HG02938 (cell line): ENCODE data around the gene PHLDA1.

ENCODE experiments used
- ATAC-seq: cut with Tn5 transposase; IDR thresholded peaks from one replicate; pipeline ENCODE4 v1.9.1; 2021; ENCODE audit warnings: mild to moderate bottlenecking, moderate library complexity; ENCODE audit not compliant: unreplicated experiment

The PHLDA1 gene

GRCh38 chr12:76031414-76032042 lies at the start of gene PHLDA1:
TSS of gene PHLDA1 (minus strand) at chr12:76031776.
- peak; percentile 72 for ATAC-seq

GRCh38 chr12:76080729-76081415 lies 49.3 kb upstream of the PHLDA1 start:
- ATAC-seq: no peak

- no peak for ATAC-seq
These were observed 48.6 kb upstream of the PHLDA1 start for GRCh38 chr12:76080017-76080728.

- ATAC-seq: no peak
These were observed 47.2 kb upstream of the PHLDA1 start for GRCh38 chr12:76078748-76079147.

- ATAC-seq: no peak
These were observed 43.9 kb upstream of the PHLDA1 start for GRCh38 chr12:76075448-76075847.

- ATAC-seq: no peak
These were observed 43.2 kb upstream of the PHLDA1 start for GRCh38 chr12:76074701-76075336.

GRCh38 chr12:76073561-76073960 lies 42.0 kb upstream of the PHLDA1 start:
- ATAC-seq: no peak

GRCh38 chr12:76072568-76072967 lies 41.0 kb upstream of the PHLDA1 start:
- no peak for ATAC-seq

- no peak for ATAC-seq
These were observed 37.8 kb upstream of the PHLDA1 start for GRCh38 chr12:76069339-76069738.

- no peak for ATAC-seq
These were observed 34.3 kb upstream of the PHLDA1 start for GRCh38 chr12:76065917-76066316.

GRCh38 chr12:76064904-76065303 lies 33.3 kb upstream of the PHLDA1 start:
- ATAC-seq: no peak

GRCh38 chr12:76060111-76060510 lies 28.5 kb upstream of the PHLDA1 start:
- ATAC-seq: no peak

GRCh38 chr12:76057326-76057725 lies 25.8 kb upstream of the PHLDA1 start:
- no peak for ATAC-seq

GRCh38 chr12:76055393-76055792 lies 23.8 kb upstream of the PHLDA1 start:
- no peak for ATAC-seq

GRCh38 chr12:76049575-76050251 lies 18.1 kb upstream of the PHLDA1 start:
- ATAC-seq: no peak

- ATAC-seq: no peak
These were observed 16.2 kb upstream of the PHLDA1 start for GRCh38 chr12:76047742-76048141.

- ATAC-seq: no peak
These were observed 15.5 kb upstream of the PHLDA1 start for GRCh38 chr12:76047060-76047459.

GRCh38 chr12:76043377-76043776 lies 11.8 kb upstream of the PHLDA1 start:
- no peak for ATAC-seq

- no peak for ATAC-seq
These were observed 10.6 kb upstream of the PHLDA1 start for GRCh38 chr12:76042147-76042546.

- ATAC-seq: no peak
These were observed 9.8 kb upstream of the PHLDA1 start for GRCh38 chr12:76041406-76041805.

- ATAC-seq: no peak
These were observed 8.9 kb upstream of the PHLDA1 start for GRCh38 chr12:76040461-76040860.
